ENCODE measurements around the gene C9orf85. TPM values are rescaled to one million over a fixed set of nuclear protein-coding genes. Genes with fewer than 3 reads are reported as not detected.

The C9orf85 gene, protein sequence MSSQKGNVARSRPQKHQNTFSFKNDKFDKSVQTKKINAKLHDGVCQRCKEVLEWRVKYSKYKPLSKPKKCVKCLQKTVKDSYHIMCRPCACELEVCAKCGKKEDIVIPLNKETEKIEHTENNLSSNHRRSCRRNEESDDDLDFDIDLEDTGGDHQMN
- total RNA-seq = 1 to 10 TPM; 7.6 to 8.9 TPM

DNA sequence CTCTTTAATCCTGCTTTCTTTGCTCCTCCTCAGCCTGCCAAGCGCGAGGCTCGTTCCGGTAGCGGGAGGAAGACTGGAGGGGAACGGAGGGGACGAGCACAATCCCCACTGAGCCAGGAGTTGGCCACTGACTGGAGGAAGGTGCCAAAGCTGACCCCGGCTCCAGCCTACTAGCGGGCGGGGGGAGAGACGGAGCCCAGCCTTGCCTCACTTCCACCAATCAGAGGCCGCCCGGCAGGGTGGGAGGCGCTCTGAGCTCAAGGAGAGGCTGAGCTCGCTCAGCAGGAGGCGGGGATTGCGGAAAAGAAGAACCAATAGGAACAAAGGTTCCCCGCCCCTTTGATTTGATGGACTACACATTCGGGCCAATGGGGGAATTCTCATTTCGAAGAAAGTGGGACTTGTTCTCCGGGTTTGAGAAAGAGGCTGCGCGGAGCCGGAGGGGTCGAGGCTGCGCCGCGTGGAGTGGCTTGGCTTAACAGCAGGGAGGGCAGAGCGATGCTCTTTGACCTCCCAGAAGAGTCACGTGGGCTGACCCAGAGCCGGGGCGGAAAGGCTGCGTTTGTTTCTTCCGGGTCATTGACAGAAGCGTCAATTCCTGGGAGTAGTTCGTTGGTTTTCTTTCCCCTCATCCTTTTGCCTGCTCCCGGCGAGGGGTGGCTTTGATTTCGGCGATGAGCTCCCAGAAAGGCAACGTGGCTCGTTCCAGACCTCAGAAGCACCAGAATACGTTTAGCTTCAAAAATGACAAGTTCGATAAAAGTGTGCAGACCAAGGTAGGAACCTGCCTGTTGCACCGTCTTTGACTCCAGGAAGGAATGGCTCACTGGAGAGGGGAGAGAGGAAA, at the start of gene C9orf85, which contains the start of gene ABHD17B:
Gene C9orf85 (plus strand): TSS at position 579 of the 847 bp plus-strand sequence. CDS start 96 bp downstream, at position 675.
Gene ABHD17B (minus strand): TSS at position 133 of the 847 bp plus-strand sequence. CDS start 36,113 bp downstream, outside the sequence.
- DNase-seq (peak; percentile 99), ATAC-seq (peak; percentile 95)
- POLR2A ChIA-PET = interaction anchor here (0.6 to 2.2 kb wide), 12 partner anchors 9 to 454 kb away, joined by 3 to 7 read pairs (median 4); no protein-coding TSS in a partner anchor
- peak within 1 kb of the TSS; percentile 100 for H3K4me3 Mint-ChIP-seq
- H3K27ac Mint-ChIP-seq = peak within 1 kb of the TSS; percentile 97
- H3K4me1 Mint-ChIP-seq (ENCODE audit: low read depth) = peaks cover 61% of the 10 kb centered on the region
- H3K36me3 Mint-ChIP-seq (ENCODE audit: low read depth) = peaks cover 5% of the 10 kb centered on the region
- CTCF ChIA-PET = interaction anchor here (0.9 to 1.9 kb wide), 6 partner anchors 92 to 129 kb away, joined by 3 to 6 read pairs (median 5); no protein-coding TSS in a partner anchor
- H3K27me3 Mint-ChIP-seq = no peaks in the 10 kb centered on the region
- no peaks in the 10 kb centered on the region for H3K9me3 Mint-ChIP-seq
- no peak for TF ChIP-seq CTCF (IDR thresholded peaks at IDR 0.05)
- intact Hi-C loops (cut with micrococcal nuclease) = loop anchor here (5.0 kb wide), 2 partner anchors 49 to 94 kb away; no protein-coding TSS in a partner anchor

DNA sequence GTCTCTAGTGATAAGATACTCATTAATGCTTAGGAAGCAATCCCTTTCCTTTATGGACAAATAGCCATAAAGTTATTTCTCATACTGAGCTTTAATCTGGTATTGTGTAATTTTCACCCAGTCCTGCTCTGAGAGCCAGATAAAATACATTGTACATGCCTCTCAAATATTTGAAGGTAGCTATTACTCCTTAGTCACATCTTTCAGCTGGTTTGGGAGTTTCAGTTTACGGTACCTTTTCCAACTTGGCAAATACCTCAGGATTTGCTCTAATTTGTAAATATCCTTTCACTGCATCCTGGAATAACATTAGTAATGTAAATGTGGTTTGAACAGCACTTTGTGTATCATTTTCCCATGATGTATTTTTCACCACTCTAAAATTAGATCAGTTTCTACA, 47.8 kb upstream of the C9orf85 start:
- peaks cover 44% of the 10 kb centered on the region for H3K36me3 Mint-ChIP-seq (ENCODE audit: low read depth)

GRCh38 chr9:71875345-71875744, 36.1 kb upstream of the C9orf85 start:
- intact Hi-C loops (cut with micrococcal nuclease) = no loop called here
- H3K36me3 Mint-ChIP-seq (ENCODE audit: low read depth) = peaks cover 22% of the 10 kb centered on the region
- H3K27ac Mint-ChIP-seq = no peak overlapping the region
- no peaks in the 10 kb centered on the region for H3K27me3 Mint-ChIP-seq
- H3K9me3 Mint-ChIP-seq = peaks cover 12% of the 10 kb centered on the region
- CTCF ChIA-PET = interaction anchor here (1.0 to 1.1 kb wide), 2 partner anchors 75 to 150 kb away, joined by 3 to 4 read pairs; no protein-coding TSS in a partner anchor
- no peak overlapping the region for H3K4me3 Mint-ChIP-seq
- peaks cover 16% of the 10 kb centered on the region for H3K4me1 Mint-ChIP-seq (ENCODE audit: low read depth)
- ATAC-seq = no peak
- POLR2A ChIA-PET = no interaction called here
- TF ChIP-seq CTCF (IDR thresholded peaks at IDR 0.05) = no peak
- no peak for DNase-seq

More for the DNA sequence above, 47.8 kb upstream of the C9orf85 start:
- H3K4me3 Mint-ChIP-seq = no peak overlapping the region
- H3K4me1 Mint-ChIP-seq (ENCODE audit: low read depth) = peaks cover 10% of the 10 kb centered on the region
- CTCF ChIA-PET = no interaction called here
- no peak overlapping the region for H3K27ac Mint-ChIP-seq
- no peaks in the 10 kb centered on the region for H3K27me3 Mint-ChIP-seq
- TF ChIP-seq CTCF (IDR thresholded peaks at IDR 0.05) = no peak
- POLR2A ChIA-PET = interaction anchor here (0.6 kb wide), 1 partner anchor 32 kb away, joined by 4 read pairs; no protein-coding TSS in a partner anchor
- ATAC-seq (no peak), DNase-seq (no peak)
- intact Hi-C loops (cut with micrococcal nuclease) = loop anchor here (5.0 kb wide), 1 partner anchor 49 kb away; the partner anchor contains the start of genes ABHD17B and C9orf85
- H3K9me3 Mint-ChIP-seq = peaks cover 16% of the 10 kb centered on the region

DNA sequence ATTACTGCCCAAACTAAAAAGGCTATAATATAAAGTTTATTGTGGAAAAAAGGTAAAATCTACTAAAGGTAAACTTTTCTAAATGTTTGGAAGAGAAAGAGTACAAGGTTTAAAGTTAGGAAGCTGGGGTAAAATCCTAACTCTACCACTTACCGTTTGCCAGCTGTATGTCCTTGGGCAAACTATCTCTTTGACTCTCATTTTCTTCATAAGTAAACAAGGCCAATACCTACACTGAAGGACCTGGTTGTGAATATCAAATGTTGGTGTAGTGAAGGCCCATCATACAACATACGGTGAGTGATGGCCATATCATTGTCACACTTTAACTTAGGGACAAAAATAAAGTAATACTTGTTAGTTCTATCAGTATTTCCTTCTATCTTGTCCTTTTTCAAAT, 35.3 kb upstream of the C9orf85 start:
- H3K27me3 Mint-ChIP-seq = no peaks in the 10 kb centered on the region
- peaks cover 24% of the 10 kb centered on the region for H3K36me3 Mint-ChIP-seq (ENCODE audit: low read depth)
- H3K27ac Mint-ChIP-seq = no peak overlapping the region
- intact Hi-C loops (cut with micrococcal nuclease) = no loop called here
- ATAC-seq (no peak), DNase-seq (no peak)
- TF ChIP-seq CTCF (IDR thresholded peaks at IDR 0.05) = no peak
- CTCF ChIA-PET = interaction anchor here (1.1 kb wide), 1 partner anchor 75 kb away, joined by 4 read pairs; no protein-coding TSS in a partner anchor
- H3K9me3 Mint-ChIP-seq = peaks cover 16% of the 10 kb centered on the region
- no peak overlapping the region for H3K4me3 Mint-ChIP-seq
- H3K4me1 Mint-ChIP-seq (ENCODE audit: low read depth) = peaks cover 18% of the 10 kb centered on the region
- POLR2A ChIA-PET = interaction anchor here (0.6 kb wide), 1 partner anchor 21 kb away, joined by 3 read pairs; no protein-coding TSS in a partner anchor

Measured in activated CD8-positive, alpha-beta T cell treated with anti-CD3 and anti-CD28 coated beads for 36 hours (primary cell).